ENCODE results near the gene FOXC1. TPM values are rescaled to one million over a fixed set of nuclear protein-coding genes. Genes with fewer than 3 reads are reported as not detected.

Gene FOXC1
- total and polyA plus RNA-seq, 10 of the 15 experiments (the other 5 are each of a cell fraction or from before 2014, with no cell fraction given), result 0.13 to 1.5 (median 0.48) TPM; not detected in 2

- no TSS peak for BruUV-seq (replicated peaks)
- H3K9ac ChIP-seq (ENCODE audit: control insufficient read depth, insufficient read depth, low read length), result no peak overlapping the region
- TF ChIP-seq NFIC (IDR thresholded peaks at IDR 0.05; ENCODE audit: low read depth, low read length) (no peak), WRNIP1 (IDR thresholded peaks at IDR 0.05; ENCODE audit: borderline replicate concordance, low read depth, low read length) (no peak), ZNF384 (IDR thresholded peaks at IDR 0.05; ENCODE audit: borderline replicate concordance, low read depth, low read length) (no peak), HDAC2 (IDR thresholded peaks at IDR 0.05) (no peak), RB1 (IDR thresholded peaks at IDR 0.05; ENCODE audit: borderline replicate concordance) (no peak), RELA (IDR thresholded peaks at IDR 0.05; ENCODE audit: borderline replicate concordance, partially characterized antibody) (no peak)
- H3K27me3 ChIP-seq (replicated peaks in 1 of 2; ENCODE audit: control insufficient read depth in 2 of 2, insufficient read depth in 2 of 2, low read length in 1 of 2), result peaks cover 0 to 1% of the 10 kb centered on the region in 2 experiments; a peak in 1 of 4 replicates
- RAD21 ChIA-PET (ENCODE audit: unreplicated experiment), result no interaction called here
- no peak overlapping the region for H3K4me3 ChIP-seq
- H3K79me2 ChIP-seq (ENCODE audit: control insufficient read depth, insufficient read depth, low read length), result no peaks in the 10 kb centered on the region
- no peak overlapping the region for H3K4me2 ChIP-seq (ENCODE audit: control insufficient read depth, insufficient read depth)
- no peaks in the 10 kb centered on the region for H3K4me1 ChIP-seq (ENCODE audit: control insufficient read depth, insufficient read depth, low read length)
- CTCF ChIA-PET, result interaction anchor here (1.7 kb wide), 1 partner anchor 1042 kb away, joined by 8 read pairs; no protein-coding TSS in a partner anchor
- no peak for FAIRE-seq
- no peak overlapping the region for H2AFZ ChIP-seq (ENCODE audit: control insufficient read depth, low read depth, low read length)
- H4K20me1 ChIP-seq (ENCODE audit: control insufficient read depth, insufficient read depth), result no peaks in the 10 kb centered on the region
- in situ Hi-C loops (cut with MboI), result loop anchor here (5.0 to 25.0 kb wide), 3 partner anchors 759 to 1344 kb away; partner anchors contain the start of gene MYLK4
- no peaks in the 10 kb centered on the region for H3K36me3 ChIP-seq (ENCODE audit: control insufficient read depth in 2 of 2, insufficient read depth in 2 of 2, low read length in 1 of 2)
- no peak for DNase-seq (ENCODE audit: low read depth, low spot score)
- intact Hi-C loops (cut with micrococcal nuclease; ENCODE audit: unreplicated experiment), result loop anchor here (10.0 kb wide), 1 partner anchor 851 kb away; no protein-coding TSS in a partner anchor
- ATAC-seq, result no peak
- SMC1A ChIA-PET (ENCODE audit: uncharacterized antibody, unreplicated experiment), result interaction anchor here (0.6 kb wide), 1 partner anchor 72 kb away, joined by 3 read pairs; no protein-coding TSS in a partner anchor
- POLR2A ChIA-PET, result no interaction called here
- no peak overlapping the region for H3K27ac ChIP-seq (ENCODE audit: control insufficient read depth, insufficient read depth)
- WGBS (ENCODE audit: insufficient coverage, insufficient replicate concordance, low lambda C conversion rate, missing lambda C conversion rate), result 51% methylated on average over 20 of the region's 20 CpGs
- H3K9me3 ChIP-seq (replicated peaks; ENCODE audit: control insufficient read depth, insufficient read depth, low read length), result no peaks in the 10 kb centered on the region; the same call in 2 of the 3 replicates
Observed at GRCh38 chr6:1593286-1593957, 16.3 kb upstream of the FOXC1 start.

- H3K4me2 ChIP-seq (ENCODE audit: control insufficient read depth, insufficient read depth), result no peak overlapping the region
- CTCF ChIA-PET, result no interaction called here
- H4K20me1 ChIP-seq (ENCODE audit: control insufficient read depth, insufficient read depth), result no peaks in the 10 kb centered on the region
- no peak for TF ChIP-seq SREBF1 (IDR thresholded peaks at IDR 0.05; ENCODE audit: low read length)
- no peak for TF ChIP-seq MXI1 (IDR thresholded peaks at IDR 0.05; ENCODE audit: low read depth, low read length)
- RAD21 ChIA-PET (ENCODE audit: unreplicated experiment), result no interaction called here
- BruUV-seq (replicated peaks), result no TSS peak
- POLR2A ChIA-PET, result no interaction called here
- H2AFZ ChIP-seq (ENCODE audit: control insufficient read depth, low read depth, low read length), result no peak overlapping the region
- no peak overlapping the region for H3K27ac ChIP-seq (ENCODE audit: control insufficient read depth, insufficient read depth)
- H3K79me2 ChIP-seq (ENCODE audit: control insufficient read depth, insufficient read depth, low read length), result no peaks in the 10 kb centered on the region
- H3K36me3 ChIP-seq (ENCODE audit: control insufficient read depth in 2 of 2, insufficient read depth in 2 of 2, low read length in 1 of 2), result no peaks in the 10 kb centered on the region
- WGBS (ENCODE audit: insufficient coverage, insufficient replicate concordance, low lambda C conversion rate, missing lambda C conversion rate), result 74% methylated on average over 22 of the region's 22 CpGs
- no peak overlapping the region for H3K9ac ChIP-seq (ENCODE audit: control insufficient read depth, insufficient read depth, low read length)
- ATAC-seq, result no peak
- intact Hi-C loops (cut with micrococcal nuclease; ENCODE audit: unreplicated experiment) (loop anchor here (10.0 kb wide), 1 partner anchor 851 kb away; no protein-coding TSS in a partner anchor), in situ Hi-C loops (cut with MboI) (loop anchor here (5.0 to 25.0 kb wide), 3 partner anchors 758 to 1343 kb away; partner anchors contain the start of gene MYLK4)
- SMC1A ChIA-PET (ENCODE audit: uncharacterized antibody, unreplicated experiment), result interaction anchor here (0.6 kb wide), 1 partner anchor 72 kb away, joined by 3 read pairs; no protein-coding TSS in a partner anchor
- no peaks in the 10 kb centered on the region; the same call in 2 of the 3 replicates for H3K9me3 ChIP-seq (replicated peaks; ENCODE audit: control insufficient read depth, insufficient read depth, low read length)
- DNase-seq (ENCODE audit: low read depth, low spot score), result no peak
- no peak overlapping the region for H3K4me3 ChIP-seq
- H3K27me3 ChIP-seq (replicated peaks in 1 of 2; ENCODE audit: control insufficient read depth in 2 of 2, insufficient read depth in 2 of 2, low read length in 1 of 2), result peaks cover 0 to 1% of the 10 kb centered on the region in 2 experiments; a peak in 1 of 4 replicates
- no peaks in the 10 kb centered on the region for H3K4me1 ChIP-seq (ENCODE audit: control insufficient read depth, insufficient read depth, low read length)
- FAIRE-seq, result no peak
Observed at GRCh38 chr6:1593958-1594314, 15.8 kb upstream of the FOXC1 start.

All from GM12878 (cell line).